LoVo (cell line): ENCODE results near the gene KIRREL1.

Experiments used
- DNase-seq: peaks from one replicate; pipeline ENCODE4 v3.0.0-alpha.2; 2016; ENCODE audit warnings: low spot score

KIRREL1 gene

DNA sequence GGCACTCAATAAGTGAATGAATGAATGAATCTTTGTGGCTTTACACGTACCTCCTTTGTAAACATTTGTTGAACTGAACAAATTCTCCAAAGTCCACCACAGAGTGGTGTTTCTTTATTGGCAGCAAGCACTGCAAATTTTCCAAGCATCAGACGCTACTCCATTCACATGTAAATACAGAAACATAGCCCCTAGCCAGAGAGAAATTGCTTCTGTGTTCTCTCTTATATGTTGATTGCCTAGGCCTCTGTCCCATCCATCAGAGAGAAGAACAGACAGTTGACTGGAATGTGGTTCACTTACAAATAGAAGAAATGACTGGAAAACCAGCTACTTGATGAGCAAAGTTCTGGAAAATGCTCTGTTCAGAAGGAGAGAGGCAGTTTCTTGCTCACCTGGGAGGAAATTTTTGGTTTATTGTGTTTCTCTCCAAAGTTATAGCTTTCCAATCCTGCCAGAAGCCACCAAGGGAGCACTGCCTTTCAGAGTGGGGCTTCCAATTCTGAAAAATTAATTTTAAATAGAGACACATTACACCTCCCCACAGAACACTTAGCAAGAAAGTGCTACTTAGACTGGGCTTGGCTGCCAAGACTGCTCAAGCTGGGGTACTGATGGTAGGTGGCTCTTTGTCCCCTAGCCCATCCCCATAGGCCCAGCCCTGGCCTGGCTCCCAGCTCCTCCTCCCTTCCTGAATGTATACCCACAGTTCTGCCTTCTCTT lies 18.1 kb upstream of the KIRREL1 start:
- DNase-seq, result no peak

DNA sequence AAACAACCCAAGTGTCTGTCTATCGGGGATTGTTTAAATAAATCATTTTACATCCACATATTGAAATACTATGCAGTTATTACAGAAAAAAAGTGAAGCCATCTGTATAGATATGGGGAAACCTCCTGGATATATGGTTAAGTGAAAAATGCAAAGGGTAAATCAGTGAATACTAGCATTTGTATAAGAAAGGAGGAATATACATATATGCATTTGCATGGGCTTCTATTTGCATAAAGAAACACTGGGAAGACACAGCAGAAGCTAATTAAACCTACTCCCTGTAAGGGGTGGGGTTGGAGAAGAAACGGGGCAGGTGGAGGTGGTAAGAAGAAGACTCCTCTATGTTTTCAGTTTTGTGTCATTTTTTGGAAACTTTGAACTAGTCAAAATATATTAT lies 16.6 kb upstream of the KIRREL1 start:
- no peak for DNase-seq

DNA sequence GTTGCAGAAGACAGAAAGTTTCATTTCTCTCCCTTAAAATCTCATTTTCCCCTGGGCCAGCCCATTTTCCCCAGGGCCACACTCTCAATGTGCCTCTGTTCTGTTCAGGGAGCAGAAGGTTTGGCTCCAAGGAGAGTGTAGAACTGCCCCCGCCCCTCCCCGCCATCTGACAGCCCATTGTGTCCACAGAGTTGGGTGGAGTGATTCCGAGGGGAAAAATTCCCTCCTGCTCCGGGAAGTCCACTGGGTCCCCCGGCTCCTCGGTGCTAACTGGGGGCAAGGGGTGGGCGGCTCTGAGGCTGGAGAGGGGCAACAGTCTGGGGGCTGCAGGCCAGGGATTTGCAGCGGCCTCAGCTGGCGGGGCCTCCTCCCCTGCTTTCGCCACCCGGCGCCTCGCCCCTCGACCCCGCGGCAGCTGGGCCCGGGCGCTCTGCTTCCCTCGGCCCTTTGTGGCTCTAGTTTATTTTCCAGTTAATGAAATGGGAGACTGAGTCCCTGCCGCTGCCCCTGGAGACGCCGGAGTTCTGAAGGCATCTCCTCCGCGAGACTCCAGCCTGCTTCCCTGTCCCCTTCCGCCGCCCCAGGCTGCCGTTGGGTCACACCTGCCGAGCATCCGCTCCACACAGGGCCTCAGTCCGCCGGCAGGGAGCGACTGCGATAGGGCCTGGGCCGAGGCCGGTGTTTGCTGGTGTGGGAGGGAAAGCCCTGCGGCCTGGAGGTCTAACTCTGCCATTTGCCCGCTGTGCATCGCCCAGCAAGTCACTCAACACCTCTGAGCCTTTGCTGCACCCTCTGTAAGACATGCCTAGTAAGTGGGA lies 14.7 kb upstream of the KIRREL1 start:
- DNase-seq, result no peak

DNA sequence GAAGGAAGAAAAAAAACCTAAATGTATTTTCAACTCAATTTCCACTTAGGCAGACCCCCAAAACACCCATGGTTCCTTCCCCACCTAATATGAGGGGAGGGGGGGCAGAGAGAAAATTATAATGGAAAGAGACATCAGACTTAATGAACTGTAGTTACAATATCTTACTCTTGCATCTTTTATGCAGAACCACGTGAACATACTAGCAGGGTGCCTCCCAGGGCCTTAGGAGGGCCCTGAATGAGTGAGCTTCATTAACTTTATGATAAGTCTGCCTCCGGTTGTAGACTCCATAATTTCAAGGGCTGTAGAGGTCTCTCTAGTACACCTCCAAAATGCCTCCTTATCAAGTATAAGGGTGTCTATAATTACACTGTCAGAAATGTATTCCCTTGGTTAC lies 11.3 kb upstream of the KIRREL1 start:
- no peak for DNase-seq

DNA sequence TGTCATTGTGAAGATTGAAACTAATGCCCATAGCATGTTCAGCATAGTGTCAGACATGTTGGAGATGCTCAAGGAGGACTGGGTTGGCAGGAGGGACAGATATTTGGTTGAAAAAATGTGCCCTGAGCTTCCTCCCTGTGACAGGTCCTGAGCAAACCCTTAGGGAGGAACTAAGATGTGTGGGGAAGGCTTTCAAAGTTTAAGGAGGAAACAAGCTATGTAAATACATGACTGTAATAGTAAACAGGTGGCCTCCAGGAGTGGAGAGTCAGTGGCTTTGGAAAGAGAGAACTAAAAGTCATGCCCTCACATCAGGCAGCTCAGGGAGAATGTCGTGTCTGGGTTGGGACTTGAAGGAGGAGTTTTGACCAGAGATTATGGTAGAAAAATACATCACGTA lies 9.7 kb upstream of the KIRREL1 start:
- DNase-seq, result no peak

DNA sequence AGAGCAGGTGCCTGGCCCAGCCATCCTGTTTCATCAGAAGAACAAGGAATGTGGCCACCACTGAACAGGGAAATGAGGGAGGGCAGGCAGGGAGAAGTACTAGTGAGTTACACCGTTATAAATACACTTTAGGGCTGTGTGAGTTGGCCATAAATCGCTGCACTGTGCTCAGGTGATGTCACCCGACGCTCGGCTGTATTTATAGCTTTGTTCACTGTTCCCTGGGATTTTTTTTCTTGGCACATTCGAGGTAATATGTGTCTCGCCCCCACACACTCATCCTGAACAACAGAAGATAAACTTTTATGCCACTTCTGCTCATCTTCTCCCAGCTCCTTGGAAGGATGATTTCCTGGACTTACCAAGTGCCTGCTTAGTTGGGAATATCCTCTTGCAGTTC lies 9.0 kb upstream of the KIRREL1 start:
- DNase-seq, result no peak

DNA sequence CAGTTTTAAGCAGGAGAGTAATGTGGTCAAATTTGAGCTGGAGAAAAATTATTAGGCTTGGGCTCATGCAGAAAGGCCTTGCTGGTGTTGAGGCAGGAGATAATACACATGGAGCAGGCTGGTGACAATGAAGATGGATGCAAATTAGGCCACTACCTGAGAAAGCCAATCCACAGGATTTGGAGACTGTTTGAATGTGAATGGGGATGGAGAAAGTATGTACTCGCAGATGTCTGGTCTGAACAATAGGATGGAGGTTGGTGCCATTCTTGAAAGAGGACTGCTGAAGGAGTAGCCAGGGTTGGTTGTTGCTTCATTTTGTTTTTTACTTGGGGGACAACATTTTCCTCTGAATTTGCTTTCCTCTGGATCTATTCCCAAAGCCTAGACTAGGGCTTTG lies 8.0 kb upstream of the KIRREL1 start:
- no peak for DNase-seq

DNA sequence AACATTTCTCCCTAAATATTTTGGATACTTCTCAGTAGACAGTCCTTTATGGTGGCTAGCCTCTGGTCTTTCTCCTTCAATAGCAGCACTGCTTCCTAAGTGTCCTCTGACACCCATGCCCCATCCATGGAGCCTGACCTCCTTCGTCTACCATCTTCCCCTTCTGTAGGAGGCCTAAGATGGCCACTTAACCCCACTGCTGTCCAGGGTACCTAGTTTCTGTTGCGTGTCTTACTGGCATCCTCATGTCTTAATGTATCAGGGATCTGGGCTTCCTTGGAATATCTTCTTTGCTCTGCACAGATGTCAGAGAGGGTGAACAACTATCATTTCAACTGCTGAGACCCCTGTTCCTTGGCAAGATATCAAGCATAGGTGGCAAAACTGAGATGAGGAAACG lies 5.4 kb upstream of the KIRREL1 start:
- no peak for DNase-seq

DNA sequence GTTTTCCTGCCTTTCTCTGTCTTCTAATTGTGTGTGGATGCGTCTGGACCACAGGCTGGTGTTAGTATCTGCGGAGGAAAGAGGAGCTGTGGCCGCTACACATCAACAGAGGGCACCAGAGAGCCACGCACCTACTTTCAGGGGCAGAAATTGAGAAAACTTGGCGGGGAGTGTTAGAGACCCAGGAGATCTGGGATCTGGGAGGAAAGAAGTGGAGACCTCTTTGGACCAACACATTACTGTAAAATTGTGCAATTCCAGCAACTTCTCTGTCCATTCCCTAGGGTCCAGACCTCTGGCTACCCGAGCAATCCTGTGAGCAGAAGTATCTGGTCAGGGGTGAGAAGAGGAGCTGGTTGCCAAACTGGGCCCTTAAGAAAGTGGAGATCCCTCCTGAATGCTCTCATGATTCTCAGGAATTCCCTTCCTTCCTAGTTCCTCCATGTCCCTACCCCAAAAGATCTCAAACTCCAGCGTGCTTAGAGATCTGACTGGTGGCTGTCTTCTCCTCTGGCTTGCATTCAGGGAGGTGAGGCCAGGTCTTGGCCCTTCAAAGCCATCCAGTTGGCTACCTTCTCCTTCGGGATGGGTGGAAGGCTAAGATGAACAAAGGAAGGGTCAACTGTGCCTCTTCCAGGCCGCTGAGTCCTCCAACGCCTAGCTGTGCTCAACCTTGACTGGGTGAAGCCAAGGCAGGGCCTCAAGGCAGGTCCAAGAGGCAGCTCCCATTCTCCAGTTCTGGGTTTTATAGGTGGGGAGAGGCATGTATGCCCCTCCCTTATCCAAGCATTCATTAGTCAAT lies 1.2 kb upstream of the KIRREL1 start:
- DNase-seq, result peak; percentile 66

DNA sequence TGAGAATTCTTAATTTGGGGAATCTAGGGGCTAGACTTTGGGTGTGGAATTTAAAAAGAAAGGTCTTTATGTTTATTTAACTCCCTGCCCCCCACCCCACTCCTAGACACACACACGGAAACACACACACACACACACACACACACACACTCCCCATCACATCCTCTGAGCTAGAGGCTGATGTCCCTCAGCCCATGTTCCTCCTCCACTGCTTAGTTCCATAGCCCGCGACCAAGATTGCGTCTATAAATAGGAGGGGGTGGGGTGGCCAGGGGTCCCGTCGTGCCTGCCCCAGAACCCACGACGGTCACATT lies 655 bp upstream of the KIRREL1 start:
- DNase-seq, result no peak

DNA sequence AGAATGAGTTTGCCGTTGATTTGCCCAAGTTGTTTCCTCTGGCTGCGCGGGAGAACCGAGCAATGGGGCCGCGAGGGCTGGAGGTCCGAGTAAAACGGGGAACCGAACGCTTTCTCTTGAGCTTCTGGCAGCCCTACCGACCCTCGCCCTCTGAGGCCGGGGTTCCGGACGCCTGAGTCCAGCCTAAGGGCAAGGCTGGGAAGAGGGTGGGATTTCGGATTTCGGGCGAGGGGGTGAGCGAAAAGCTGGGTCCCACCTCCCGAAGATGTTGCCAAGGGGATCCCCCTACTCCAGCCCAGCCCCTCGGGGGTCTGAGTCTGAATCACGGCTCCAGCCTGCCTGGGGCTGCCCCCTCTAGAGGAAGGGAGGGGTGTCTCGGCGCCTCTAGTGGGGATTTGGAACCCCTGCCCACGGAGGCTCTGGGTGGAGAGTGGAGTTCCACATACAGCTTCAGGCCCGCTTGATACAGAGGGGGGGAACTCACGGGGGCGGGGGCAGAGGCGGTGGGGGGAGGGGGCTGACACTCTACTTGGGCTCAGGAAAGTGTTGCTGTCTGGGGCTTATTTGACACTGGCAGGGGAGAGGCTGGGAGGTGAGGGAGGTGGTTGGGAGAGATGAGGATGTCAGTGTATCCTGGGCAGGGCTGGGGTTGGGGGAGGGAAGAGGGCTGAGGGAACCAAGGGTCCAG lies 617 bp downstream of the KIRREL1 start:
- no peak for DNase-seq

DNA sequence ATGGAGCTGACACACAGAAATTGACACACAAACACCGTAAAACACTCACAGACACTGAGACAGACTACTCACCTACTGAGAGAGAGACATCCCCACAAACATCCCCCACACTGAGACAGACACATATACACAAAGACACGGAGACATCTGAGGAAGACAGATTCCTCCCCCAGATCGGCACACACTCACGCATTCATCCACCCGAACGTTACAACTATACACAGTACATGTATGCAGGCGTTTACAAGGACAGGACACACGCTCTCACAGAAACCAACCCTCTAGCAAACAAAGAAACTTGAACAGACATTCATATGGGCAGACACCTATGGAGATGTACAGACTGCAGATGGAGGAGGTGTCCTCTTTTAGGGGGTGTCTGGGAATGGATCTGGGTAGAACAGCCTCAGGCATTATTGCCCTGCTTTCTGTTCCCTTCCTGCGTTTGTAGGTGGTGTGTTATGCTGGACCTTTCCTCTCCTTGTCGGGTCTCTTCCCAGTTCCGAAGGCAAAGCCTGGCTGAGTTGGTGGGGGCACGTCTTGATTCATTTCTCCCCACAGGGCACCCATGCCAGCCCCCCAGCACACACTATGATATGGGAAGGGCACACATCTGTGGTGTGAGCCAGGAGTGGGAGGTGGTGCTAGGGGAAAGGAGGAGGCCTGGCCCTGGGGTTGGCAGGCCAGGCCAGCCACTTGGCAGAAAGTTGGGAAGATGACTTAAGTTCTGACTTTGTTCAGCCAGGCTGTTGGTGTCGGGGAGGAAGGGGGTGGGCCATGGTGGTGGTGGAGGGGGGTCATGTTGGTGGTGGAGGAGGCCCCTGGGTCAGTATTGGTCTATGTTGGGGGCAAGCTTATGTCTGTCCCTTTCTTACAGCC lies 1.5 kb downstream of the KIRREL1 start:
- DNase-seq, result no peak

DNA sequence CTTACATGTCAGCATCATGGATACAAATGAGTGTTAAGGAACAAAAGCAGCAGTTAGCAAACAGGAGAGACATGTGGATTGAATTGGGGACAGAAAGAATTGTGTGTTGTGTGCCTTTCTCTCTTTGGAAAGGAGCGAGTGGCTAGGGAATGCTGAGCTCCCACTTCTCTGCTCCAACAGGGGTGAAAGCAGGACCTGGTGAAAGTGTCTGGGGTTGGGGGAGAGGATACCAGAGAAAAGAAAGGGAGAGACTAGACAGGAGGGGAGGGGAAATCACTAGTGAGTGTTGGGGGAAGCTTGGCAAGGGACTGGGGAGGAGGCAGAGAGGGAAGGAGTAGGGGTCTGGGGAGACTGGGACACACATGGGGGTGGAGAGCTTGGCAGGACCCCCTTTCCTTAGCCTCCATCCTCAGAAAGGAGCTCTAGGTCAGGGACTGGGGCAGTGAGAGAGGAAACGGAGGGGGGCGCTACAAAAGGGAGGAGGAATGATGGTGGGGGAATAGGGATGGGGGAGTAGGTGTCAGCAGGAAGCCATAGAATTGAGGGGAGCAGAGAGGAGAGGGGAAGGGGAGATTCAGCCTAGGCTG lies 2.2 kb downstream of the KIRREL1 start:
- DNase-seq, result no peak

DNA sequence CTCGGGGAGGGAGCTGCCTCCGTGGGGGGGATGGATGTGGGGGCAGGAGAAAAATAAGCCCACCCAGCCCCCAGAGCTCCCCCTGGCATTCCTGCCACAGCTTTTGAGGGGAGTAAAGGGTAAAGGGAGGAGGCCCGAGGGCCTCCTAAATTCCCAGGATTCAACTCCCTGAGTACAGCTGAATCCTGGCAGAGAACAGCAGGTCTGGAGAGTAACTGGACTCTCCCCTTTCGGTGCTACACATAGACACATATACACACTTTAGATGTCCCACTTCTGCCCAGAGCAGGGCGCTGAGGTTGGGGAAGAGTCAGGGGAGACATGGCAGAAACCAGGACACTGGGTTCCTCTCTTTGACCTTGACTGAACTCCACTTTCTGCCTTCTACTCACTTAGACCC lies 3.0 kb downstream of the KIRREL1 start:
- DNase-seq, result no peak

DNA sequence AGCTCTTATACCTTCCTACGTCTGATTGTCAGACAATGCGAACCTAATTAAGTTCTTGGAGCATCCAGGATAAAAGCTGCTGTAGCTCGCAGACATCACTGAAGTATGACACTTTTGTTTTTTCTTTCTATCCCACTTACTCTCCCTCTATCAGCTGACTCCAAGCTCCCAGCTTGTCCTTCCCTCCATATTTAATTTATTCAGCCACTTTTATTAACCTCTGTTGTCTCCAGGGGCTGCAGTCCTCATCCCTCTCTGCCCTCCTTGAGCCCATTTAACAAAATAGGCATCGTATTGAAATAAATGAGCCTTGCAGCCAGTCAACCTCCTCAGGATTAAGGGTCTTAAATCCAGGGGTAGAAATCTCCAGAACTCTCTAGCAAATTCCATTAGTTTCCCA lies 7.1 kb downstream of the KIRREL1 start:
- no peak for DNase-seq

DNA sequence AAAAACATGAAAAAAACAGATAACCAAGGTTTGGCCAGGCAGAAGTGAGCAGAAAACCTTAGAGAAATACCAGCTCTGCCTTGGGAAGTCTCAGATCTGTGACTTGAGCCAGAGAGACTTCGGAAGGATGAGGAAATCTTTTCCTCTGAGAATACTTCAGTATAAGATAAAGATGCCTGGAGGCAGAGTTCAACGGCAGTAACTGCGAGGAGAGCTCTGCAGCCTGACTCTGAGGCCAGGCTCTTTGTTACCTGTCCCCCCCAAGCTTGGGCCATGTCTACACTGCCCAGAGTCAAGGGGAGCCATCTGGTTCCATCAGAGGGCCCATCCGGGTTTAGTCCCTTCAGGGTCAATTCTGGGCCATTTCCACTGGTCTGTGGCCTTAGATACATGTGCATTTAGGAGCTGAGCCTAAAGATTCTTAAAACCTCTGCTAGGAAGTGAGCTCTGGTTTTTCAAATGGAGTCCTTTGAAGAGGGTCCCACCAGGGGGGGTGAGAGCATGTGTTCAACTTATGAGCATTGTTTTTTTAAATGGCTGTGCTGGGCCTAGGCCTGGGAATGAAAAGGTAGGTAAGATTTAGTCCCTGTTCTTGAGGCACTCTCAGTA lies 8.7 kb downstream of the KIRREL1 start:
- no peak for DNase-seq

DNA sequence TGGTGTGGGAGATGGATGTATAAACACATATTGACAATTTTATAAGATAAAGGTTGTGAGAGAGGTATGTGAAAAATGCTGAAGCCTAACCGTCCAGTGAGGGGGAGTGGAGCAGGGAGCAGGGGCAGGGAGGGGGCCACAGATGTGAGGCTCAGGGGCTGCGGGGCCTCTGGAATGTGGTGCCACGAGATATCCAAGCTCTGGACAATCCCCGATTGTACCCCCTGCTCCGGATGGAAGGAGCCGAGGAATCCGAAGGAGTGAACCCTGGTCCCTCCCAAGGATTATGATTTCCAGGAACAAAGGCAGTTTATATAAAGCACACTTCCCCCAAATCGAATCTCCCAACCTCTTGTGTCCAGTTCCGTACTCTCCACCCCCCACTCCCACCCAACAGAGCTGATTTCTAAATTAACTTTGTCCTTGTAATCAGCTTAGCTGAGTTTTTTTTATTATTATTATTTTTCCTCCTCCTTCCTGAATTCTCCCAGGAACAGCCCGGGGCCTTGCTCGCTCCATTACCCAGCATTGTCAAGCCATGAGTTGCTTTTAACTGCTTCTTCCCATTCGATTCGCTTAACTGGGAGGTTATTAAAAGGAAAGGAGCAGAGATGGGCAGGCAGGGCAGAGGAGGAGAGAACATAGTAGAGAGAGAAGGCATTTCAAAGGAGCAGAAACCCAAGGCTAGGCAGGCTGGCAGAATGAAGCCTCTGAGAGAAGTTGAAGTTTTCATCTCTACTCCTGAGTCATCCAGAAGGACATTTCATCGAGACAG lies 9.4 kb downstream of the KIRREL1 start:
- no peak for DNase-seq

DNA sequence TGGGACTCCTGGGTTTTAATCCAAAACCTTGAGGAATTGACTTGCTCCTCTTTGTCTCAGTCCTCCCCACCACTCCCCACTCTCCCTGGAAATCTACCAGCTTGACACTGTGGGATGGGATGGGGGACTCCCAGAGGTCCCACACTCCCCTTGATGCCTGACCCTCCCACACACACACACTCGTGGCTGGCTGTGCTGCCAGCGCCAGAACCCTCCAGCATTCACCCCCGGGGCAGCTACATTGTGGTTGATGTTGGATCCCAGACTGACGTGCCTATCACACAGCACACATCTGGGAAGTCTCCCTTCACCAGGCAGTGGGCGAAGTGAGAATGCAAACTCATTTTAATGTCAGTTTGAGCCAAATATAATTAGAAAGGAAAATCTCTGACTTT lies 10.0 kb downstream of the KIRREL1 start:
- no peak for DNase-seq

DNA sequence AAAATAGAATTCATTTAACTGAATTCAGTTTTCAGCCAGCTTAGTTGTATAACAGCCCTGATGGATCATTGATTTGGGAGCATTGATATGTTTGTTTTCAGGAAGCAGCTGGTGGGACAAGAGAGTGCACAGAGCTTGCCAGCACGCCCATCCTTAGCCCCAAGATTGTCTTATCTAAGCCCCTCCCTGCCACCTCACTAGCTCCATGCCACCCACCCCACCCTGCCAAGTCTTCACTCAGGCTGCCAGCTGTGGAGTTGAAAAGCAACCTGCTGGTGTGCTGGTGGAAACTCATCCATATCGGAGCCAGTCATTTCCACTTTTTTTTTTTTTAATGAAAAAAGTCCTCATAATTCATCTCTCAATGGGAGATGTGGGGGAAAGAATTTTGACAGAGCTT lies 11.8 kb downstream of the KIRREL1 start:
- no peak for DNase-seq

DNA sequence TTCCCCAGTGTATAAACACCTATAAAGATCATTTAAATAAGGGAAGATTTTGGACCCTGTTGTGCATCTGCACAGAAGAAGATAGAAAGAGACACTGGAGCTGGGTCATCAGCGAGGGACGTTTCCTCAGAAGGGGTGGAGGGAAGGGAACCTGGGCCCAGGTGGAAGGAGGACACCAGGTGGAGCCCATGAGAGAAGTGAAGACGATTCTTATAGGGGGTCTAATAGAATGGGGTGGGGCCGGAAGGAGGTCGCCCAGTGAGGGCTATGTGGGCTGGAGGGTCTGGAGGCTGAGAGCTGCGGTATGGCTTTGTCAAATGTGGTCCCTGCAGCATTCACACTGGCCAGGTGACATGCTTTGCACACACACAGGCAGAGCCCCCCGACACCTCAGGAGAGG lies 13.7 kb downstream of the KIRREL1 start:
- no peak for DNase-seq
